Measurements from ENCODE around the gene LAT. TPM values are rescaled to one million over a fixed set of nuclear protein-coding genes. Genes with fewer than 3 reads are reported as not detected.

The LAT gene
- total and polyA plus RNA-seq, 10 donors = 28.6 to 54.2 (median 32.6) TPM

DNA sequence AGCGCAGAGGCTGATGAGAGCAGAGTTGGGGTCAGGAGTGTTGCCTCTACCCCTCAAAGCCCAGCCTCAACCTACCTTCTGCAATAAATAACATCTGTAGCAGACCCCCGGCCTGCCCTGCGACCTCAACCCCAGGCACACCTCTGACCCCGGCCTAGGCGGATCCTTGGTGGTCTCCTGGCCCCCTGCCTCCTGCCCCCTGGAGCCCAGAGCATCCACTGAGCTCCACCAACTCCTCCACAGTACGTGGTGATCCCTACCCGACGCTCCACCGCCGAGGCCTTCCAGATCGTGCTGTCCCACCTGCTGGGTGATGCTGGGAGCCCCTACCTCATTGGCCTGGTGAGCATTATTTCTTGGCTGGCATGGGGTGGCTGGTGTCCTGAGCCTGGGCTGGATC, 1.9 kb upstream of the LAT start:
- 91 to 97% (median 95%) methylated on average over 11 of the region's 11 CpGs for WGBS, 5 donors
- intact Hi-C loops (cut with DNase I; ENCODE audit: low total_unique reads) = no loop called here
- Histone ChIP-seq H3K27me3 (replicated peaks in 1 of 7) (no peaks in the 10 kb centered on the region), H3K9me3 (peaks cover 0 to 21% (median 15%) of the 10 kb centered on the region in 8 donors), H3K4me1 (peaks cover 10 to 62% (median 23%) of the 10 kb centered on the region in 6 donors), H3K4me3 (no peak overlapping the region), H3K36me3 (peaks cover 7 to 100% (median 76%) of the 10 kb centered on the region in 6 donors), H3K27ac (no peak overlapping the region)
- no peak for DNase-seq
- TF ChIP-seq, protein P1, sequence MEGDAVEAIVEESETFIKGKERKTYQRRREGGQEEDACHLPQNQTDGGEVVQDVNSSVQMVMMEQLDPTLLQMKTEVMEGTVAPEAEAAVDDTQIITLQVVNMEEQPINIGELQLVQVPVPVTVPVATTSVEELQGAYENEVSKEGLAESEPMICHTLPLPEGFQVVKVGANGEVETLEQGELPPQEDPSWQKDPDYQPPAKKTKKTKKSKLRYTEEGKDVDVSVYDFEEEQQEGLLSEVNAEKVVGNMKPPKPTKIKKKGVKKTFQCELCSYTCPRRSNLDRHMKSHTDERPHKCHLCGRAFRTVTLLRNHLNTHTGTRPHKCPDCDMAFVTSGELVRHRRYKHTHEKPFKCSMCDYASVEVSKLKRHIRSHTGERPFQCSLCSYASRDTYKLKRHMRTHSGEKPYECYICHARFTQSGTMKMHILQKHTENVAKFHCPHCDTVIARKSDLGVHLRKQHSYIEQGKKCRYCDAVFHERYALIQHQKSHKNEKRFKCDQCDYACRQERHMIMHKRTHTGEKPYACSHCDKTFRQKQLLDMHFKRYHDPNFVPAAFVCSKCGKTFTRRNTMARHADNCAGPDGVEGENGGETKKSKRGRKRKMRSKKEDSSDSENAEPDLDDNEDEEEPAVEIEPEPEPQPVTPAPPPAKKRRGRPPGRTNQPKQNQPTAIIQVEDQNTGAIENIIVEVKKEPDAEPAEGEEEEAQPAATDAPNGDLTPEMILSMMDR (IDR thresholded peaks at IDR 0.05 in 8 of 11, conservative IDR thresholded peaks at IDR 0.05 in 3 of 11) = no peak
- TF ChIP-seq POLR2AphosphoS5 (IDR thresholded peaks at IDR 0.05) = no peak
- TF ChIP-seq POLR2A (IDR thresholded peaks at IDR 0.05) = no peak

DNA sequence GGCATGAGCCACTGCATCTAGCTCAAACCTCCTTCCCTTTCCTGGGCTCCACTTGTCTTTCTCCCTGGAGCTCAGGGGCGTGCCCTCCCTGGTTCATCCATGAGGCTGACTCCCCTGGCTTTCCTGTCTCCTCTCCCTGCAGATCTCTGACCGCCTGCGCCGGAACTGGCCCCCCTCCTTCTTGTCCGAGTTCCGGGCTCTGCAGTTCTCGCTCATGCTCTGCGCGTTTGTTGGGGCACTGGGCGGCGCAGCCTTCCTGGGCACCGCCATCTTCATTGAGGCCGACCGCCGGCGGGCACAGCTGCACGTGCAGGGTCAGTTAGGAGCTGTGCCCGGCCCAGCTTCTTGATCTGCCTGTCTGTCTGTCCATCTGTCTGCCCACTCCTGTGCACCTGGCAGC, 1.2 kb upstream of the LAT start:
- Histone ChIP-seq H3K9me3 (peaks cover 0 to 21% (median 15%) of the 10 kb centered on the region in 8 donors), H3K27me3 (replicated peaks in 1 of 7) (no peaks in the 10 kb centered on the region), H3K36me3 (peaks cover 7 to 100% (median 76%) of the 10 kb centered on the region in 6 donors), H3K4me1 (peaks cover 10 to 62% (median 22%) of the 10 kb centered on the region in 6 donors), H3K4me3 (no peak overlapping the region), H3K27ac (peak overlapping the region in 3 of 8 donors; percentile 82 to 90 (median 85))
- intact Hi-C loops (cut with DNase I; ENCODE audit: low total_unique reads) = no loop called here
- peak; percentile 79 for DNase-seq
- 94 to 97% (median 95%) methylated on average over 18 of the region's 18 CpGs for WGBS, 5 donors
- TF ChIP-seq POLR2AphosphoS5 (IDR thresholded peaks at IDR 0.05) (no peak), POLR2A (IDR thresholded peaks at IDR 0.05) (no peak)
- TF ChIP-seq, protein P1 (IDR thresholded peaks at IDR 0.05 in 8 of 11, conservative IDR thresholded peaks at IDR 0.05 in 3 of 11) = no peak

DNA sequence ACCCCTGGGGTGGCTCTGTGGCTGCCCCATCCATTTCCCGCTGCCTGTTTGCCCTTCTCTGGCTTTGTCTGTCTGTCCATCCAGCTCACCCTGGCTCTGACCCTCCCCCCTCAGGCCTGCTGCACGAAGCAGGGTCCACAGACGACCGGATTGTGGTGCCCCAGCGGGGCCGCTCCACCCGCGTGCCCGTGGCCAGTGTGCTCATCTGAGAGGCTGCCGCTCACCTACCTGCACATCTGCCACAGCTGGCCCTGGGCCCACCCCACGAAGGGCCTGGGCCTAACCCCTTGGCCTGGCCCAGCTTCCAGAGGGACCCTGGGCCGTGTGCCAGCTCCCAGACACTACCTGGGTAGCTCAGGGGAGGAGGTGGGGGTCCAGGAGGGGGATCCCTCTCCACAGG, 761 bp upstream of the LAT start:
- WGBS, 5 donors = 56 to 79% (median 71%) methylated on average over 12 of the region's 12 CpGs
- Histone ChIP-seq H3K4me3 (peak overlapping the region in 3 of 8 donors; percentile 41 to 75 (median 60)), H3K9me3 (peaks cover 0 to 21% (median 15%) of the 10 kb centered on the region in 8 donors), H3K27me3 (replicated peaks in 1 of 7) (no peaks in the 10 kb centered on the region), H3K4me1 (peaks cover 10 to 62% (median 22%) of the 10 kb centered on the region in 6 donors), H3K36me3 (peaks cover 7 to 100% (median 74%) of the 10 kb centered on the region in 6 donors), H3K27ac (peak overlapping the region; percentile 34 to 90 (median 78))
- intact Hi-C loops (cut with DNase I; ENCODE audit: low total_unique reads) = no loop called here
- no peak for DNase-seq
- TF ChIP-seq POLR2A (IDR thresholded peaks at IDR 0.05) = no peak

DNA sequence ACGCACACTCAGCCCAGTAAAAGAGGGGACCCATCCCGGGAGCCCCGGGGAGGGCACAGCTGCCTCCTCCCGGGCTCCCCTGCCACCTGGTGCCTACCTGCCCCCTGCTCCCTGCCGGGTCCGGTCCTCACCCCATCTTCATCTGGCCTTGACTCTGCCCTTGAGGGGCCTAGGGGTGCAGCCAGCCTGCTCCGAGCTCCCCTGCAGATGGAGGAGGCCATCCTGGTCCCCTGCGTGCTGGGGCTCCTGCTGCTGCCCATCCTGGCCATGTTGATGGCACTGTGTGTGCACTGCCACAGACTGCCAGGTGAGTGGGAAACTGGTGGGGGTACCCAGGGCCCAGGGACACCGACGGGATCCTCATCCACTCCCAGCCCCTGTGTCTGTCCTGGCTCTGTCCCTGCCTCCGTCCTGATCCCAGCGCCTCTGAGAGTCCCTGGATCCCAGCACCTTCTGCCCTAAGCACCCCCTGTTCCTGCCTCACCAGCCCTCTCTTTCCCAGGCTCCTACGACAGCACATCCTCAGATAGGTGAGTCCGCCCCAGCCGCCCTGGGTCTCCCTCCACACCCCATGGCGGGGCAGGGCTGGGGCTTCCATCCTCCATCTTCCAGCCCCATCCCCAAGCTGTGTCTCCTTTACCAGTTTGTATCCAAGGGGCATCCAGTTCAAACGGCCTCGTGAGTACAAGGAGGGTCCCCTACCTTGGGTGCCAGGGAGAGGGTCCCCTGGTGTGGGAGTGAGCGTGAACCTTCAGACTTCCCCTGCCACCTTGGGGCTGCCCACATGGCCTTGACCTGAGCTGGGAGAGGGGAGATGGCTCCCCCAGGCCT, 574 bp downstream of the LAT start:
- TF ChIP-seq, protein P1 (IDR thresholded peaks at IDR 0.05 in 8 of 11, conservative IDR thresholded peaks at IDR 0.05 in 3 of 11) = no peak
- TF ChIP-seq POLR2A (IDR thresholded peaks at IDR 0.05) (no peak), POLR2AphosphoS5 (IDR thresholded peaks at IDR 0.05) (no peak)
- H3K27ac ChIP-seq = peak overlapping the region; percentile 34 to 90 (median 78)
- DNase-seq = peak; percentile 80
- H3K4me1 ChIP-seq = peaks cover 10 to 74% (median 25%) of the 10 kb centered on the region in 6 donors
- H3K27me3 ChIP-seq (replicated peaks in 1 of 7) = no peaks in the 10 kb centered on the region
- H3K9me3 ChIP-seq = peaks cover 0 to 21% (median 15%) of the 10 kb centered on the region in 8 donors
- H3K4me3 ChIP-seq = peak overlapping the region; percentile 31 to 75 (median 44)
- 46 to 68% (median 52%) methylated on average over 13 to 19 of the region's 19 CpGs for WGBS, 5 donors
- peaks cover 7 to 100% (median 75%) of the 10 kb centered on the region in 6 donors for H3K36me3 ChIP-seq
- intact Hi-C loops (cut with DNase I; ENCODE audit: low total_unique reads) = no loop called here

Measured in spleen (tissue), 11 donors.